GM18507 (cell line): Measurements from ENCODE around the gene PLEKHA8.

Source experiments
- DNase-seq: peaks from one replicate; pipeline ENCODE4 v3.0.0; 2011; ENCODE audit warnings: low read depth; ENCODE audit not compliant: insufficient read length; ENCODE audit errors: extremely low spot score
- FAIRE-seq: peaks from 2 replicates; lab custom pipeline; 2011; peaks lifted over from hg19 to GRCh38; lab: Jason Lieb, UNC

The PLEKHA8 gene

GRCh38 chr7:30175180-30175579, 147.0 kb downstream of the PLEKHA8 start:
- DNase-seq, result no peak
- no peak for FAIRE-seq

DNA sequence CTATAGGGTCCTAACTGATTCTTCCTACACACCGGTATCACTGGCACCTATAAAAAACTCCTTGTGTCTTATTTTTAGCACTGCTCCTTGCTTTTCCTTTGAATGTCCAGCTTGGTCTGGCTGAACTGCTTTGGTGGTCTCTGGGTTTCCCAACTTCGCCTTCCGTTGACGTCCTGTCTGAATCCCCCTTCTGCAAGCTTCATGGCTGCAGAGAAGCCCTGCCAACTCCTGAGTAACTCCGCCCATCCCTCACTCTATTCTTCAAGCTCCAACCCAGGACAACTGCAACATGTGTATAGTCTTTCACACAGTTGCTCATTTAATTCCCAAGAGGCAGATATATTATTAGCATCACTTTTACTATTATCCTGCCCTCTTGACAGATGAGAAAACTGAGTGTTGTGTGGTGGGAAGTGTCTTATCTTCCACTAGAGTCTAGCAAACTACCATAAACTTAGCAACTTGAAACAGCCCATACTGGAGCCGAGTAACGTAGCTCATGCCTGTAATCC, 147.5 kb downstream of the PLEKHA8 start:
- DNase-seq (no peak), FAIRE-seq (no peak)

DNA sequence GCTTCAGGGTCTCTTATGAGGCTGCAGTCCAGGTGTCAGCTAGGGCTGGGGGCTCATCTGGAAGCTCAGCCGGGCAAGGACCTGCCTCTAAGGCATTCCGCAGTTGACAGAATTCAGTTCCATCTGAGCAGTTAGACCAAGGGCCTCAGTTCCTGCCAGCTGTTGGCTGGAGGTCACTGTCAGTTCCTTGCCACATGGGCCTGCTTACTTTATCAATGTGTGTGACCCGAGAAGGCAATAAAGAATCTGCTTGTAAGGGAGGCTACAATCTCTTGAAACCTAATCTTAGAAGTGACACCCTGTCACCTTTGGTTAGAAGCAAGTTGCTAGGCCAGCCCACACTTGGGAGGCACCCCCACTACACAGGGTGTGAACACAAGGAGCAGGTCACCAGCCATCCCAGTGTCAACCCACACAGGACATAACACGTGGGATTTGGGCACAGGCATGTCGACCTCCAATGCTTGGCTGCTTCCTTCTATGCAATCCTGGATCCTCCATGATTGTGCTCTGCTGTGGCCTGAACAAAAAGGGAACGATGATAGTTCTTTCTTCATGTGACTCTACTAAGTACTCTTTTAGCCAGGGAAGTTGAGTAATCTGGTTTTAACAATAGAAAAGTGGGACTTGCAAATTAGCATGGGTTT, 148.4 kb downstream of the PLEKHA8 start:
- no peak for DNase-seq

DNA sequence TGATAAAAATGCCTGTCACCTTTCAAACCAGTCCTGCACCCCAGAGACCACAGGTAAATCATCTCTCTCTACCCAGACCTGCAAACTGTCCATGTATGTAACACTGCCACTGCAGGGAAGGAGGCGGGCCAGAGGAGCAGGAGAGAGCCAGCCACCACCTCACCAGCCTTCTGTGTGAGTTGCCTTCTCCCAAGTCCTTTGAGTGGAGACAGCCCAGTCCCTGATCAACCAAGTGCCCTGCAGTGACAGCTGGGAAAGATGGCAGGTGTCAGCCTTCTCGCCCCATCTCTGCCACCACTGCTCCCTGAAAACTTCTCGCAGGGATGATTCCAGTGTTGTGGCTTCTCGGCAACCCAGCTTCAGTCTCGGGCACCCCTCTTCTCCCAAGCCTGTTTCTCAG, 149.0 kb downstream of the PLEKHA8 start:
- DNase-seq, result no peak
- no peak for FAIRE-seq

More for the DNA sequence above, 148.4 kb downstream of the PLEKHA8 start:
- peak; percentile 24 for FAIRE-seq

- FAIRE-seq (no peak), DNase-seq (no peak)
Measured at GRCh38 chr7:30177965-30178364, 149.8 kb downstream of the PLEKHA8 start.

DNA sequence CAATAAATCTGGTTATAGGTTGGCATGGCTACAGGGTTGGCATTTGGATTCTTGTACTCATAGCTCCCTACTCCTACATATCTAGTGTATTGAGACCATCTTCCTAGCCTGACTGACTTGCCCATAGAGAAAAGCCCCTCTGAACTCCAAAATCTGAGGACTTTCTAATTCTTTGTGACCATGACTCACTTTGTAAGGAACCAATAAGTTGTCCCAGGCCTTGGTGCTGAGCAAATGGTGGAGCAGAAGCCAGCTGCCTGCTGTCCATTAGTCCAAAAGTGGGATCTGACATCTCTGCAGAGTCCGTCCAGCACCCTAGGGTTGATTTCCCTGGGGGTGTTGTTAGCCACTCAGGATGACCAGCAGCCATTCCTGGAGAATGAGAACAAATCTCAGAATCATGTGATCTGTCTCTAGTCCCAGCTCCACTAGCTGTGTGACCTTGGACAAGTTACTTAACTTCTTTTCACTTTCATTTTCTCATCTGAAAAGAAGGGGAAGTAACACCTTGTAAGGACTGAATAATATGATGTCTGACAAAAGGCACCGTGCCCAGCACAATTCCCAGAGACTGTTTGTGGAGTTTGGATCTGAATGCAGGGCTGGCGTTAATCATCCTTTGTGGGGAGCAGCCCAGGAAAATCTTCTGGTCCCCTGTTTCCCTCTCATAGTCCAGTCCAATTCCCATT, 150.7 kb downstream of the PLEKHA8 start:
- peak; percentile 97 for FAIRE-seq
- no peak for DNase-seq
